Mesenchymal stem cell (in vitro differentiated cells and primary cell): ENCODE data around the gene PAK5.

Source experiments
- DNase-seq: peaks from one replicate; pipeline ENCODE4 v3.0.0-alpha.2; 2013
- H2AFZ ChIP-seq: one replicate; pipeline ENCODE4 v1.6.1; 2013; ENCODE audit warnings: low read depth, mild to moderate bottlenecking, control low read depth, inconsistent platforms, low read length, moderate library complexity
- H2AK5ac ChIP-seq: 2 replicates; pipeline ENCODE4 v1.6.1; 2013; ENCODE audit warnings: low read length, moderate library complexity, mild to moderate bottlenecking, inconsistent platforms; ENCODE audit not compliant: severe bottlenecking
- H2BK120ac ChIP-seq: one replicate; pipeline ENCODE4 v1.6.1; 2013; ENCODE audit warnings: low read depth, mild to moderate bottlenecking, inconsistent platforms, low read length, moderate library complexity
- H2BK12ac ChIP-seq, 2 experiments: one replicate each; pipeline ENCODE4 v1.6.1; 2013; ENCODE audit warnings: inconsistent platforms in 2 of 2, low read length in 2 of 2, mild to moderate bottlenecking in 2 of 2, moderate library complexity in 2 of 2, control low read depth in 1 of 2
- H2BK15ac ChIP-seq: one replicate; pipeline ENCODE4 v1.6.1; 2013; ENCODE audit warnings: mild to moderate bottlenecking, low read depth, inconsistent platforms; ENCODE audit not compliant: poor library complexity, severe bottlenecking
- H2BK5ac ChIP-seq: 2 replicates; pipeline ENCODE4 v1.6.1; 2013; ENCODE audit warnings: low read depth, mild to moderate bottlenecking, low read length, control low read depth, inconsistent platforms; ENCODE audit not compliant: poor library complexity, severe bottlenecking
- H3K14ac ChIP-seq, 2 experiments: one replicate each; pipeline ENCODE4 v1.6.1; 2013; ENCODE audit warnings: inconsistent platforms in 2 of 2, low read length in 2 of 2, control low read depth in 1 of 2, mild to moderate bottlenecking in 1 of 2, moderate library complexity in 1 of 2
- H3K18ac ChIP-seq, 2 experiments: one replicate each; pipeline ENCODE4 v1.6.1; 2013; ENCODE audit warnings: inconsistent platforms in 2 of 2, low read length in 2 of 2, control low read depth in 1 of 2, low read depth in 1 of 2, mild to moderate bottlenecking in 1 of 2
- H3K23ac ChIP-seq, 2 experiments: one replicate each; pipeline ENCODE4 v1.6.1; 2013; ENCODE audit warnings: inconsistent platforms in 2 of 2, low read length in 2 of 2, mild to moderate bottlenecking in 2 of 2, moderate library complexity in 2 of 2, control low read depth in 1 of 2
- H3K27ac ChIP-seq: 2 replicates; pipeline ENCODE4 v1.5.1; 2013; ENCODE audit warnings: mild to moderate bottlenecking, moderate library complexity, low read length, control low read depth, inconsistent platforms; ENCODE audit not compliant: poor library complexity, severe bottlenecking
- H3K27me3 ChIP-seq, 2 experiments: 2 replicates each; pipeline versions ENCODE4 v1.6.1 to v1.7.0; 2013; ENCODE audit warnings: low read length in 2 of 2, mild to moderate bottlenecking in 2 of 2, moderate library complexity in 2 of 2, control low read depth in 1 of 2, inconsistent platforms in 1 of 2; ENCODE audit not compliant: control insufficient read depth in 1 of 2, insufficient read depth in 1 of 2
- H3K36me3 ChIP-seq, 2 experiments: 2 replicates each; pipeline versions ENCODE4 v1.6.1 to v1.7.0; 2013; ENCODE audit warnings: low read length in 2 of 2, control low read depth in 1 of 2, inconsistent platforms in 1 of 2, low read depth in 1 of 2, mild to moderate bottlenecking in 1 of 2; ENCODE audit not compliant: insufficient read depth in 2 of 2, control insufficient read depth in 1 of 2
- H3K4ac ChIP-seq, 2 experiments: one replicate each; pipeline ENCODE4 v1.6.1; 2013; ENCODE audit warnings: inconsistent platforms in 2 of 2, low read length in 2 of 2, mild to moderate bottlenecking in 2 of 2, moderate library complexity in 2 of 2, control low read depth in 1 of 2, low read depth in 1 of 2
- H3K4me1 ChIP-seq: 2 replicates; pipeline ENCODE4 v1.6.1; 2013; ENCODE audit warnings: low read depth, low read length, control low read depth; ENCODE audit not compliant: control insufficient read depth, insufficient read depth
- H3K4me2 ChIP-seq: 2 replicates; pipeline ENCODE4 v1.6.1; 2013; ENCODE audit warnings: low read length, mild to moderate bottlenecking, inconsistent platforms; ENCODE audit not compliant: poor library complexity, severe bottlenecking
- H3K4me3 ChIP-seq, 2 experiments: 2 replicates each; pipeline versions ENCODE4 v1.5.1 to v1.7.0; 2013; ENCODE audit warnings: low read length in 2 of 2, mild to moderate bottlenecking in 2 of 2, control low read depth in 1 of 2, low read depth in 1 of 2; ENCODE audit not compliant: insufficient read depth in 1 of 2
- H3K79me1 ChIP-seq: replicated peaks from 2 replicates; pipeline ENCODE4 v1.6.1; 2013; ENCODE audit warnings: mild to moderate bottlenecking, control low read depth, low read length, inconsistent platforms; ENCODE audit not compliant: poor library complexity, severe bottlenecking
- H3K9ac ChIP-seq: 2 replicates; pipeline ENCODE4 v1.7.0; 2013; ENCODE audit warnings: mild to moderate bottlenecking, low read length, moderate library complexity
- H3K9me3 ChIP-seq: 2 replicates; pipeline ENCODE4 v1.7.0; 2013; ENCODE audit warnings: mild to moderate bottlenecking, low read length; ENCODE audit not compliant: control insufficient read depth
- H4K8ac ChIP-seq: one replicate; pipeline ENCODE4 v1.6.1; 2013; ENCODE audit warnings: inconsistent platforms, mild to moderate bottlenecking, low read length, moderate library complexity
- H4K91ac ChIP-seq: one replicate; pipeline ENCODE4 v1.6.1; 2013; ENCODE audit warnings: mild to moderate bottlenecking, low read length, inconsistent platforms
- WGBS: methylation state at CpG from one replicate; pipeline ENCODE4 v1.1.7; 2013; ENCODE audit warnings: mixed read lengths; 5-methylcytosine and 5-hydroxymethylcytosine counted together

Gene PAK5

GRCh38 chr20:9831032-9831431, 7.8 kb downstream of the PAK5 start:
- no peak overlapping the region for H2BK15ac ChIP-seq
- no CpG with 5 or more reads among the region's 5 CpGs for WGBS
- H3K79me1 ChIP-seq = no peaks in the 10 kb centered on the region
- H4K8ac ChIP-seq = no peak overlapping the region
- H2BK120ac ChIP-seq = no peak overlapping the region
- no peak for DNase-seq
- H3K18ac ChIP-seq = no peak overlapping the region
- H4K91ac ChIP-seq = no peak overlapping the region
- no peak overlapping the region for H3K4me2 ChIP-seq
- no peak overlapping the region for H2AFZ ChIP-seq
- no peak overlapping the region for H2BK5ac ChIP-seq
- H3K9me3 ChIP-seq = no peaks in the 10 kb centered on the region
- H3K4ac ChIP-seq = no peak overlapping the region
- no peak overlapping the region for H2AK5ac ChIP-seq
- H3K4me1 ChIP-seq = no peaks in the 10 kb centered on the region
- H3K14ac ChIP-seq = no peak overlapping the region
- no peak overlapping the region for H3K27ac ChIP-seq
- no peak overlapping the region for H3K4me3 ChIP-seq
- no peaks in the 10 kb centered on the region for H3K27me3 ChIP-seq
- no peaks in the 10 kb centered on the region for H3K36me3 ChIP-seq
- no peak overlapping the region for H3K23ac ChIP-seq
- no peak overlapping the region for H2BK12ac ChIP-seq
- H3K9ac ChIP-seq = no peak overlapping the region

GRCh38 chr20:9829835-9830234, 9.0 kb downstream of the PAK5 start:
- Histone ChIP-seq H3K23ac (no peak overlapping the region), H4K8ac (no peak overlapping the region), H2BK12ac (no peak overlapping the region), H3K4me2 (no peak overlapping the region), H2BK15ac (no peak overlapping the region), H3K79me1 (no peaks in the 10 kb centered on the region), H3K4me1 (no peaks in the 10 kb centered on the region), H3K9me3 (no peaks in the 10 kb centered on the region), H3K27ac (no peak overlapping the region), H3K18ac (no peak overlapping the region), H4K91ac (no peak overlapping the region), H3K27me3 (no peaks in the 10 kb centered on the region), H3K4me3 (no peak overlapping the region), H2BK120ac (no peak overlapping the region), H3K9ac (no peak overlapping the region), H2AFZ (no peak overlapping the region), H3K36me3 (no peaks in the 10 kb centered on the region), H2AK5ac (no peak overlapping the region), H2BK5ac (no peak overlapping the region), H3K14ac (no peak overlapping the region), H3K4ac (no peak overlapping the region)
- DNase-seq = no peak

- no peak overlapping the region for H3K9ac ChIP-seq
- H3K14ac ChIP-seq = no peak overlapping the region
- H3K36me3 ChIP-seq = no peaks in the 10 kb centered on the region
- H2AK5ac ChIP-seq = no peak overlapping the region
- no peak overlapping the region for H2BK15ac ChIP-seq
- H3K27ac ChIP-seq = no peak overlapping the region
- H4K8ac ChIP-seq = no peak overlapping the region
- no peak for DNase-seq
- no peak overlapping the region for H4K91ac ChIP-seq
- no peak overlapping the region for H3K4me2 ChIP-seq
- H3K4me1 ChIP-seq = no peaks in the 10 kb centered on the region
- no peak overlapping the region for H2AFZ ChIP-seq
- no peaks in the 10 kb centered on the region for H3K9me3 ChIP-seq
- no peaks in the 10 kb centered on the region for H3K79me1 ChIP-seq
- no peak overlapping the region for H2BK120ac ChIP-seq
- no peak overlapping the region for H2BK5ac ChIP-seq
- H3K23ac ChIP-seq = no peak overlapping the region
- no peak overlapping the region for H2BK12ac ChIP-seq
- H3K4me3 ChIP-seq = no peak overlapping the region
- no peaks in the 10 kb centered on the region for H3K27me3 ChIP-seq
- H3K18ac ChIP-seq = no peak overlapping the region
- H3K4ac ChIP-seq = no peak overlapping the region
Measured at GRCh38 chr20:9817654-9818053, 21.2 kb downstream of the PAK5 start.

GRCh38 chr20:9815632-9816031, 23.2 kb downstream of the PAK5 start:
- Histone ChIP-seq H2BK5ac (no peak overlapping the region), H3K4me2 (no peak overlapping the region), H3K18ac (no peak overlapping the region), H2AK5ac (no peak overlapping the region), H2AFZ (no peak overlapping the region), H3K36me3 (no peaks in the 10 kb centered on the region), H3K4ac (no peak overlapping the region), H3K23ac (no peak overlapping the region), H2BK12ac (no peak overlapping the region), H2BK120ac (no peak overlapping the region), H3K9ac (no peak overlapping the region), H3K4me1 (no peaks in the 10 kb centered on the region), H3K27me3 (no peaks in the 10 kb centered on the region), H3K9me3 (no peaks in the 10 kb centered on the region), H4K8ac (no peak overlapping the region), H3K4me3 (no peak overlapping the region), H3K27ac (no peak overlapping the region), H3K14ac (no peak overlapping the region), H3K79me1 (no peaks in the 10 kb centered on the region), H2BK15ac (no peak overlapping the region), H4K91ac (no peak overlapping the region)
- DNase-seq = no peak
